ENCODE results near the gene RAPGEF2. TPM values are rescaled to one million over a fixed set of nuclear protein-coding genes. Genes with fewer than 3 reads are reported as not detected.

Gene RAPGEF2
- total and polyA plus RNA-seq, 9 of the 15 experiments (the other 6 are each of a cell fraction or from before 2014, with no cell fraction given): 3.1 to 32.6 (median 23.1) TPM

- TF ChIP-seq RREB1 (CRISPR knock-in tag; IDR thresholded peaks at IDR 0.05) (no peak), MYNN (IDR thresholded peaks at IDR 0.05) (no peak), MYNN (CRISPR knock-in tag; IDR thresholded peaks at IDR 0.05) (no peak), OTX1 (CRISPR knock-in tag; IDR thresholded peaks at IDR 0.05) (no peak), ZNF184 (CRISPR knock-in tag; IDR thresholded peaks at IDR 0.05) (no peak), ZNF431 (CRISPR knock-in tag; IDR thresholded peaks at IDR 0.05) (no peak), NFIC (IDR thresholded peaks at IDR 0.05) (0 out of 2 replicates have a peak, but pooled peaks have one; percentile 2), POLR2G (IDR thresholded peaks at IDR 0.05; ENCODE audit: low read depth, low read length) (no peak), ZNF79 (CRISPR knock-in tag; IDR thresholded peaks at IDR 0.05; ENCODE audit: low read depth) (no peak), ZNF699 (CRISPR knock-in tag; IDR thresholded peaks at IDR 0.05; ENCODE audit: insufficient replicate concordance) (no peak), ZNF518B (CRISPR knock-in tag; IDR thresholded peaks at IDR 0.05) (no peak), BCLAF1 (IDR thresholded peaks at IDR 0.05; ENCODE audit: borderline replicate concordance in 1 of 2, control insufficient read depth in 1 of 2, low read depth in 2 of 2, low read length in 1 of 2) (no peak), TEAD2 (tag; IDR thresholded peaks at IDR 0.05) (no peak), SREBF1 (IDR thresholded peaks at IDR 0.05; ENCODE audit: borderline replicate concordance, low read depth, low read length) (no peak), RBM25 (IDR thresholded peaks at IDR 0.05; ENCODE audit: low read depth, low read length, severe bottlenecking) (no peak)
These were observed 72.5 kb downstream of the RAPGEF2 start (continued) for GRCh38 chr4:159175085-159175988.
